Measurements from ENCODE around the gene ARMC12. TPM values are rescaled to one million over a fixed set of nuclear protein-coding genes. Genes with fewer than 3 reads are reported as not detected.

The ARMC12 gene
- total RNA-seq, 4 donors from 2014 or later, result 0.68 to 1.5 TPM; not detected in 2

DNA sequence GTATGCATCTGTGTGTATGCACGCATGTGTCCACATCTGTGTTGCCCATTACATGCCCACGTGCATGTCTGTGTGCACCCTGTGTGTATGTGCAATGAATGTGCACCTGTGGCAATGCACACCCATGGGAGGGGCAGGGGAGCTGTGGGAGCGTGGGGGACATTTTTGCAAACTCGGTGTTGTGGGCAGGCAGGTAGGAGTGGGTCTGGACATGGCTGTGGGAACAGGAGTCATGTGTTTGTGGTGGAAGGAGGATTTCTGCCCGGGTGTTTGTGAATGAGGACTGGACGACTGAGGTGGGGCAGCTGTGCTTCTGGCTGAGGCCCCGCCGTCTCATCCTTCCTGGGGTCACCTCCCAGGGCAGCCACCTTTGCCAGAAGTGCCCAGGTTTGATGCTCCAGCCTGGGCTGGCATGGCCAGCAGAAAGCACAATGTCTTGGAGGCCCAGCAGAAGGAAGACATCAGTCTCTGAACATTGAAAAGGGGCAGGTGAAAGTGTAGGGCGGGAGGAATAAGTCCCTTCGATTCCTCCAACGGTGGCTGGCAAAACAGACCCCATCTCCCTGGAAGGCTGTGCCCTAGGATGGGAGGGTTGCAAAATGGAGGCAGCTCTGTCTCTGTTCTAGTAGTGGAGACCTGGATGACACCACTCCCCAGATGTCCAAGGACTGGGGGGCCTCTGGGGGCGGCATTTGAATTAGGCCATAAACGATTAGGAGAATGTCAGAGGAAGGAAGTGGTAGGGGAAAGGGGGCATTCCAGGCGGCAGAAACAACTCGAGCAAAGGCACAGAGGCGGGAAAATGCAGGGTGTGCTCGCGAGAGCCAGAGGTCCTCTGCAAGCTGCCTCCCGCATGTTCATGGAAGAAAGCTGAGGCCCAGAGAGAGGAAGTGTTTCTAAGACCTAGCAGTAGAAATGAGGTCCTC, 19.1 kb upstream of the ARMC12 start:
- no peaks in the 10 kb centered on the region for H3K9me3 ChIP-seq
- intact Hi-C loops (cut with DNase I; ENCODE audit: low total_unique reads) (no loop called here), in situ Hi-C loops (cut with MboI; ENCODE audit: low pct_ligation_motif_present in 1 of 4, low pct_unique_long_range_greater_than_20kb in 1 of 4, low sequenced_read_pairs in 3 of 4) (no loop called here)
- no peaks in the 10 kb centered on the region for H3K27me3 ChIP-seq
- peaks cover 24 to 50% (median 41%) of the 10 kb centered on the region in 4 donors for H3K4me1 ChIP-seq
- WGBS, 2 donors (ENCODE audit: low coverage in 1 of 2), result 71 to 80% methylated on average over 8 to 19 of the region's 19 CpGs
- H3K36me3 ChIP-seq, result no peaks in the 10 kb centered on the region
- no peak for DNase-seq
- peak overlapping the region; percentile 75 to 100 (median 88) for H3K27ac ChIP-seq
- TF ChIP-seq, protein P1, sequence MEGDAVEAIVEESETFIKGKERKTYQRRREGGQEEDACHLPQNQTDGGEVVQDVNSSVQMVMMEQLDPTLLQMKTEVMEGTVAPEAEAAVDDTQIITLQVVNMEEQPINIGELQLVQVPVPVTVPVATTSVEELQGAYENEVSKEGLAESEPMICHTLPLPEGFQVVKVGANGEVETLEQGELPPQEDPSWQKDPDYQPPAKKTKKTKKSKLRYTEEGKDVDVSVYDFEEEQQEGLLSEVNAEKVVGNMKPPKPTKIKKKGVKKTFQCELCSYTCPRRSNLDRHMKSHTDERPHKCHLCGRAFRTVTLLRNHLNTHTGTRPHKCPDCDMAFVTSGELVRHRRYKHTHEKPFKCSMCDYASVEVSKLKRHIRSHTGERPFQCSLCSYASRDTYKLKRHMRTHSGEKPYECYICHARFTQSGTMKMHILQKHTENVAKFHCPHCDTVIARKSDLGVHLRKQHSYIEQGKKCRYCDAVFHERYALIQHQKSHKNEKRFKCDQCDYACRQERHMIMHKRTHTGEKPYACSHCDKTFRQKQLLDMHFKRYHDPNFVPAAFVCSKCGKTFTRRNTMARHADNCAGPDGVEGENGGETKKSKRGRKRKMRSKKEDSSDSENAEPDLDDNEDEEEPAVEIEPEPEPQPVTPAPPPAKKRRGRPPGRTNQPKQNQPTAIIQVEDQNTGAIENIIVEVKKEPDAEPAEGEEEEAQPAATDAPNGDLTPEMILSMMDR (IDR thresholded peaks at IDR 0.05), result no peak
- no peak for TF ChIP-seq POLR2AphosphoS5 (IDR thresholded peaks at IDR 0.05)
- TF ChIP-seq POLR2A (IDR thresholded peaks at IDR 0.05), result no peak
- no peak for TF ChIP-seq EP300 (IDR thresholded peaks at IDR 0.05; ENCODE audit: low read depth)
- no peak overlapping the region for H3K4me3 ChIP-seq

DNA sequence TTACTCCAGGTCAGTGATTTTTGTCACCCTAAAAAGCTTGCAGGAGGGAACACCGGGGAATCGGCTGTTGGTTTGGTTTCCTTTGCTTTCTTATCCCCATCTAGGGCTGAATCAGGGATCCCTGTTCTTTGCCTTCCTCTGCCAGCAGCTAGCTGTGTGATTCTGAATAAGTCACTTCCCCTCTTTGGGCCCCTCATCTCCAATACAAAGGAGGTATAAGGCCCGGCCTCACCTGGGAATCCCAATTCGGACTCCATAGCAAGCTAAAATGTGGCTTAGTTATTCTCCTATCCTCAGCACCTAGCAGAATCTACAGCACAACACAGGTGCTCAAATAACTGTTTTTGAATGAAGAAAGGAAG, 18.5 kb upstream of the ARMC12 start:
- H3K4me3 ChIP-seq, result no peak overlapping the region
- no peaks in the 10 kb centered on the region for H3K36me3 ChIP-seq
- WGBS, 2 donors (ENCODE audit: low coverage in 1 of 2), result 89% methylated on average over 4 of the region's 4 CpGs; no CpG with 5 or more reads in 1 of the 2 donors
- in situ Hi-C loops (cut with MboI; ENCODE audit: low pct_ligation_motif_present in 1 of 4, low pct_unique_long_range_greater_than_20kb in 1 of 4, low sequenced_read_pairs in 3 of 4), result no loop called here
- no peak for DNase-seq
- H3K27me3 ChIP-seq, result no peaks in the 10 kb centered on the region
- H3K9me3 ChIP-seq, result no peaks in the 10 kb centered on the region
- H3K4me1 ChIP-seq, result peaks cover 29 to 57% (median 47%) of the 10 kb centered on the region in 4 donors
- TF ChIP-seq, protein P1 (IDR thresholded peaks at IDR 0.05), result no peak
- peak overlapping the region; percentile 75 to 100 (median 88) for H3K27ac ChIP-seq
- intact Hi-C loops (cut with DNase I; ENCODE audit: low total_unique reads), result no loop called here

DNA sequence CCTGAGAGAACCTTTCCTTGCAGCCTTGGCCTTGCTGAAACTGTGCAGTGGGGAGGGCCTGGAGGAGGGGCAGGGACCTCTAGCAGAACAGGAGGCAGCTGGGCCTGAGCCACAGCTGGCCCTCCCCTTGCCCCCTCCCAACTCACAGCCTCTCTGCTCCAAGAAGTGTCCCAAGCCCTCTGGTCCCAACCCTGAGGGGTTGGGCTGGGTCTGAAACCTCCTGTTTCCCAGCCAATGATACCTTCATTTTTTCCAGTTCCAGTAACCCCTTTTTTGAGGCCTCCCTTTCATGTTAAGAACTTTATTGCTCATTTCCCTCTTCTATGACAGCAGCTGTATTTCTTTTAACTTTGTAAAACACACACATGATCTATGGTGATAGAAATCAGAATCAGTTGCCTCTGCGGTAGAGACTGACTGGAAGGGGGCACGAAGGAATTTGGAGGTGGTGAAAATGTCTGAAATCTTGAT, 17.9 kb upstream of the ARMC12 start:
- DNase-seq, result no peak
- H3K27ac ChIP-seq, result peak overlapping the region; percentile 75 to 100 (median 88)
- no peak overlapping the region for H3K4me3 ChIP-seq
- 36 to 44% methylated on average over 2 of the region's 2 CpGs for WGBS, 2 donors (ENCODE audit: low coverage in 1 of 2)
- H3K9me3 ChIP-seq, result no peaks in the 10 kb centered on the region
- no peaks in the 10 kb centered on the region for H3K27me3 ChIP-seq
- in situ Hi-C loops (cut with MboI; ENCODE audit: low pct_ligation_motif_present in 1 of 4, low pct_unique_long_range_greater_than_20kb in 1 of 4, low sequenced_read_pairs in 3 of 4), result no loop called here
- intact Hi-C loops (cut with DNase I; ENCODE audit: low total_unique reads), result no loop called here
- no peak for TF ChIP-seq EP300 (IDR thresholded peaks at IDR 0.05; ENCODE audit: low read depth)
- TF ChIP-seq POLR2AphosphoS5 (IDR thresholded peaks at IDR 0.05), result peak in 2 of 3 donors; percentile 7 to 10
- TF ChIP-seq, protein P1 (IDR thresholded peaks at IDR 0.05), result no peak
- H3K4me1 ChIP-seq, result peaks cover 31 to 62% (median 53%) of the 10 kb centered on the region in 4 donors
- no peaks in the 10 kb centered on the region for H3K36me3 ChIP-seq

DNA sequence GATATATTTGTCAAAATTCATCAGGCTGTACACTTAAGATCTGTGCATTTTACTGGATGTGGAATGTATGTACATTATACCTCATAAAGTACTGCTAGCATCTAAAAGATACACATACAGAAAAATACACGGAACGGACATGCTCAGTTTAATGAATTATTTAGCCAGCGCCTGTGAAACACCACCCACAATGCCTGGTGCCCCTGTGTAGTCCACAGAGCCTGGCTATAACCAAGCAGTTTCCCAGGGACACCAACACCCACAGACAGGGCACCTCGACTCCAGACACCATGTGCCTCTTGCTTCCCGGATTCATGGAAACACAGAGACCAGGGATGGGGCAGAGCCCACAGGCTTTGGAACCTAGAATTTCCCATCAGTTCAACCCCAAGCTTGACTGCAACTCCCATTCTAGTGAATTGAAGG, 17.4 kb upstream of the ARMC12 start:
- intact Hi-C loops (cut with DNase I; ENCODE audit: low total_unique reads), result no loop called here
- peak overlapping the region; percentile 75 to 100 (median 88) for H3K27ac ChIP-seq
- no peak for DNase-seq
- 36 to 51% methylated on average over 5 of the region's 5 CpGs for WGBS, 2 donors (ENCODE audit: low coverage in 1 of 2)
- no peak for TF ChIP-seq POLR2A (IDR thresholded peaks at IDR 0.05)
- TF ChIP-seq EP300 (IDR thresholded peaks at IDR 0.05; ENCODE audit: low read depth), result no peak
- peaks cover 35 to 67% (median 58%) of the 10 kb centered on the region in 4 donors for H3K4me1 ChIP-seq
- no peaks in the 10 kb centered on the region for H3K27me3 ChIP-seq
- H3K36me3 ChIP-seq, result no peaks in the 10 kb centered on the region
- H3K4me3 ChIP-seq, result no peak overlapping the region
- in situ Hi-C loops (cut with MboI; ENCODE audit: low pct_ligation_motif_present in 1 of 4, low pct_unique_long_range_greater_than_20kb in 1 of 4, low sequenced_read_pairs in 3 of 4), result no loop called here
- H3K9me3 ChIP-seq, result no peaks in the 10 kb centered on the region

All from transverse colon (tissue), 4 donors.